Measurements from ENCODE around the gene CRK.
A peak's percentile ranks its signal among the peaks of the same experiment; 100 is the strongest.
"Not testable (repeated sequence)": the region's sequence is repeated elsewhere in the genome, so short reads cannot be mapped to it uniquely, and the experiment has no call there.

CRK gene

GRCh38 chr17:1420163-1420562, 35.9 kb downstream of the CRK start:
- DNase-seq, result no peak

GRCh38 chr17:1418476-1418875, 37.6 kb downstream of the CRK start:
- DNase-seq, result not testable (repeated sequence)

GRCh38 chr17:1416414-1416813, 39.6 kb downstream of the CRK start:
- DNase-seq, result no peak

DNA sequence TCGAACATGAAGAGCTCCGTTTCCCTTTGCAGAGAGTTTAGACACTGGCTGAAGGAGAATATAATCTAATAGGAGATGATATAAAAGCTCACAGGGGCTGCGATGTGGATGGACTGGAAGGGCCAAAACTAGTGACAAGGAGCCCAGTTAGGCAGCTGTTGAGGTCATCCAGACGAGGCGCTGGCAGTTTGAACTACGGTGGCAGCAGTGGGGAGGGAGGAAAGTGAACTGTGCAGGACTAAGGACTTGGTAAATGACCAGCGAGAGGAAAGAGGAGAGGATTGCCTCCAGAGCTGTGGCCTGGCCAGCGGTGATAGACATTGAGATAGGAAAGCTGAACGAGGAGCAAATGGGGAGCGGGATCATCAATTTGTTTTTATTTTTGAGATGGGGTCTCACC, 41.4 kb downstream of the CRK start:
- DNase-seq, result no peak

- DNase-seq, result no peak
Measured at GRCh38 chr17:1414001-1414574, 41.9 kb downstream of the CRK start.

DNA sequence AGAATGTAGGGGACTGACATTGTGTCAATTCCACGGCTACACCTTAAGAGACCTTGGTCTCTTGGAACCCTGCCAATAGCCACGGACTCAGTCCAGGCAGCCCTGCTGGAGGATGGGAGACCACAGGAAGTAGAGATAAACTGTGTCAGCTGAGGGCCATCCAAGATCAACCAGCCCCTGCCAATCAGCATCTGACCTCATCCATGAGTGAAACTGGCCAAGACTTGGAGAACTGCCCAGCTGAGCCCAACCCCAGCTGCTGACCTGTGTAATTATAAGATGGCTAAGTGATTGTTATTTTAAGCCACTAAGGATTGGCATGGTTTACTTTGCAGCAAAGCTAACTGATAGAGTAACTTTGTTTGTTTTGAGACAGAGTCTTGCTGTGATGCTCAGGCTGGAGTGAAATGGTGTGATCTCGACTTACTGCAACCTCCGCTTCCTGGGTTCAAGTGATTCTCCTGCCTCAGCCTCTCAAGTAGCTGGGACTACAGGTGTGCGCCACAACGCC, 42.7 kb downstream of the CRK start:
- no peak for DNase-seq

GRCh38 chr17:1412185-1413110, 43.6 kb downstream of the CRK start:
- DNase-seq, result no peak

GRCh38 chr17:1402262-1402586, 53.8 kb downstream of the CRK start:
- no peak for DNase-seq

- DNase-seq, result peak; percentile 98 to 99
Measured at GRCh38 chr17:1399679-1400512, 56.1 kb downstream of the CRK start, which contains the start of gene YWHAE. Gene YWHAE, minus strand, starts transcription at chr17:1400222. Its CDS starts 112 bp downstream, at chr17:1400110.

DNA sequence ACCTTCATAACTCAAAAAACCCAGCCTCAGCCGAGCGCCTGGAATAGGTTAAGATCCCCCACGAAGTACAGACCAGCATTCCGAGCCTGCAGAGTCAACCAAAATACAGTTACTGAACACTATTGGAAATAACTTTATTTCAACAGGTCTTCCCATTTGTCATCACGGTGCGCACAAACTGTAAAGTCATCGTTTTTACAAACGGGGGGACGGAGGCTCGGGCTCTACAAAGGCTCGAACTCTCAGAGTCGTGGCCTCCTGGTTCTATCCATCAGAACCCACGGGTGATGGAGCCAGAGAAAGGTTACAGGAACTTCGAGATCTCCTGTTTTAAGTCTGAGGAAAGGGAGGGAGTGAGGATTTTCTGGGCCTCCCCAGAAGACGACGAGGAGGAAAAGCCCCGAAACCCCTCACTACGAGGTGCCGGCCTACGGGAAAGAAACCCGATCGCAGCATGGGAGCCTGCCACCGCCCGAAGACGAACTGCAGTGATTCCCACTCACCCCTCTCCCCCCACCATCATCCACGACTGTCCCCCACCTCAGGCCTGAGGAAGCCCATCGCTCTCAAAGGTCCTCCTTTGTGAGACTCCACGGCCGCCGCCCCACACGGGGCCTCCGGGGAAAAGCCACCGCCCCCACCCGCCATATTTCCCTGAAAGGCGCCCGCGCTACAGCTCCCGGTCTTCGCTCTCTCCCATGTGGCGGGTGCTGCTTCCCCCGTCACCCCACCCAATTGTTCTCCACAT, 56.9 kb downstream of the CRK start:
- peak in 1 of 2 experiments; percentile 50 for DNase-seq

DNA sequence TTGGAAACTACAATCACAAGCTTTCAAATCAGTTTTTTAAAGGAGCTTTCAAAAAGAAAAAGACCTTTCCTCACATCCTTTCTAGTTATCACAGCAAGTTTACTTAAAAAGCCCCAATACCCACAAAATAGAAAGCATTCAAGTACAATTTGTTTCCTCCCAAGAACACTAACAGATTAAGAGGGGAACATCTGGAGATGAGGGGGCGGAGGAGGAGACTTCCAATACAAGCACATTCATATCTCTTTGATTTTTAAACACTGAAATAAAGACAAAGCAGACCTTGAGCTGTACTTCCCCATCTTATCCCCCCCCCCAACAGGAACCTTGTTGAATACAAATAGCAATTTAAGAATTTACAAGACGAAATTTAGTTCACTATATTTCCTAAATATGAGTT, 58.0 kb downstream of the CRK start:
- no peak for DNase-seq

GRCh38 chr17:1395876-1396665, 60.0 kb downstream of the CRK start:
- not testable (repeated sequence) for DNase-seq

DNA sequence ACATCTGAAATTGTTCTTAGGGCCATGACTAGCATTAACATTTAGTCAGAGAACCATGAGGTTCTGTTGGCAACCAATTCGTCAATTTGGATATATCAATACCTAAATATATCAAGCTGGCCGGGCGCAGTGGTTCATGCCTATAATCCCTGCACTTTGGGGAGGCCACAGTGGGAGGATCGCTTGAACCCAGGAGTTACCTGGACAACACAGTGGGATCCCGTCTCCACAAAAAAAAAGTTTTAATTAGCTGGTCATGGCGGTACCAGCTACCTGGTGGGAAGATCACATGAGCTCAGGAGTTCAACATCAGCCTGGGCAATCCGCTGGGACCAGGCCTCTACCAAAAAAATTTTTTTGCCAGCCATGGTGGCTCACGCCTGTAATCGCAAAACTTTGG, 64.5 kb downstream of the CRK start:
- DNase-seq, result no peak

GRCh38 chr17:1390432-1391367, 65.3 kb downstream of the CRK start:
- no peak for DNase-seq

DNA sequence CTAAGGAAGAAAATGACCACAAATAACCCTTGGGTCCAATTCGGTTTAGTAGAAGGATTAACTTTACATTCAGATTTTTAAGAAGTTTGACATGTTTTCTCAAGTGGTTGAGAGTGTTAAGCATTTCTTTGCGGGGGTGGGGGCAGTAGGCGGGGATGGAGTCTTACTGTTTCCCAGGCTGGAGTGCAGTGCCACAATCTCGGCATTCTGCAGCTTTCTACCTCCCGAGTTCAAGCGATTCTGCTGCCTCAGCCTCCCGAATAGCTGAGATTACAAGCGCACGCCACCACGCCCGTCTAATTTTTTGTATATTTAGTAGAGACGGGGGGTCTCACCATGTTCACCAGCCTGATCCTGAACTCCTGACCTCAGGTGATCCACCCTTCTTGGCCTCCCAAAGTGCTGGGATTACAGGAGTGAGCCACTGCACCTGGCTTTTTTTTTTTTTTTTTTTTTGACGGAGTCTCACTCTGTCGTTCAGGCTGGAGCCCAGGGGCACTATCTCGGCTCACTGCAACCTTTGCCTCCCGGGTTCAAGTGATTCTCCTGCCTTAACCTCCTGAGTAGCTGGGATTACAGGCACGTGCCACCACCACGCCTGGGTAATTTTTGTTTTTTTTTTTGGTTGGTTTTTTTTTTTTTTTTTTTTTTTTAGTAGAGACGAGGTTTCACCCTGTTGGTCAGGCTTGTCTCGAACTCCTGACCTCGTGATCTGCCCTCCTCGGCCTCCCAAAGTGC, 68.4 kb downstream of the CRK start:
- not testable (repeated sequence) for DNase-seq

DNA sequence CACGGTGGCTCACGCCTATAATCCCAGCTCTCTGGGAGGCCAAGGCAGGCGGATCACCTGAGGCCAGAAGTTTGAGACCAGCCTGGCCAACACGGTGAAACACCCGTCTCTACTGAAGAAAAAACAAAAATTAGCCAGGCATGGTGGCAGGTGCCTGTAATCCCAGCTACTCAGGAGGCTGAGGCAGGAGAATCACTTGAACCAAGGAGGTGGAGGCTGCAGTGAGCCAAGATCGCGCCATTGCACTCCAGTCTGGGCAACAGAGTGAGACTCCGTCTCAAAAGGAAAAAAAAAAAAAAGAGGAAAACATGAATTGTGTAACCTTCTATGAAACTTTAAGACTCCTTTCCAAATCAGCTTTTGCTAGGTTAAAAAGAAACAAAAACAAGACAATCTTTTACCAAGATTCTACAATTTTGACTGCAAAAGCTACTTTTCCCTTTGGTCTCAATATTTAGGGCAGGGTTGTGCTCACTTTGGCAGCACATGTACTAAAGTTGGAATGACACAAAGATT, 69.3 kb downstream of the CRK start:
- DNase-seq, result not testable (repeated sequence)

DNA sequence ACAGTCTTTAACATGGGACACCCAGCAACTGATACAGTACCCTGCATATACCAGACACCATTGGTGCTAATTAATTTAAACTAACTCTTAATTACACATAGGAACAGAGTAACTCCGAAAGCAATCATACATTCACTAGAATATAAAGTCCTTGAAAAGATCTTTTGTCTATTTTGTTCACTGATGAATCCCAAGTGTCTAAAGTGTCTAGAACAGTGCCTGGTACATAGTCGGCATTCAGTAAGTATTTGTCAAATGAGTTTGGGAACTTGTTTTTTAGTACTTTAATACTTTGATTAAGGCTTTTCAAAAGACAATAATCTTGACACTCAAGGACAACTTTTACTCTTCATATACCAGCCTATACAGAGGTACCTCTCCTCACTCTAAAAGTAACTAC, 69.8 kb downstream of the CRK start:
- DNase-seq, result no peak

- DNase-seq, result no peak
Measured at GRCh38 chr17:1385861-1386260, 70.2 kb downstream of the CRK start.

DNA sequence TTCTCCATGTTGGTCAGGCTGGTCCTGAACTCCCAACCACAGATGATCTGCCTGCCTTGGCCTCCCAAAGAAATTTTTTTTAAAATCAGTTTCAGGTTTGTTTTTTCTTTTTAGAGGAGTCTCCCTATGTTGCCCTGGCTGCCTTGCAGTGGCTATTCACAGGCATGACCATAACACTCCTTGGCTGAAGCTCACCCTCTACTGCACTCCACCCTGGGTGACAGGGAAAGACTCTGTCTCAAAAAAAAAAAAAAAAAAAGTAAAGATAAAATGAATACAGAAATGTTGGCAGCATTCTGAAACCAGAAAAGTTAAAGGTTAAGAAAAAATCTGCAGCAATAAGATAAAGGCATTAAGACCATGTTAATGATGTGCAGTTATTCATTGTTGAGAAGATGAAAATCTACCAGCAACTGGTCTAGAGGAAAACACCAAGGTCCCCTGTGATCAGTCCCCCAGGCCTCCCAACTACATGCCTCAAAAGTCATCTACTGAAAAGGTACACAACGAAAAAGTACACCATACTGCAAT, 71.1 kb downstream of the CRK start:
- DNase-seq, result no peak
